Measurements from ENCODE around the gene HIBCH. TPM values are rescaled to one million over a fixed set of nuclear protein-coding genes. Genes with fewer than 3 reads are reported as not detected.

HIBCH gene
- total RNA-seq, 1 donor from 2014 or later = 38.8 TPM

DNA sequence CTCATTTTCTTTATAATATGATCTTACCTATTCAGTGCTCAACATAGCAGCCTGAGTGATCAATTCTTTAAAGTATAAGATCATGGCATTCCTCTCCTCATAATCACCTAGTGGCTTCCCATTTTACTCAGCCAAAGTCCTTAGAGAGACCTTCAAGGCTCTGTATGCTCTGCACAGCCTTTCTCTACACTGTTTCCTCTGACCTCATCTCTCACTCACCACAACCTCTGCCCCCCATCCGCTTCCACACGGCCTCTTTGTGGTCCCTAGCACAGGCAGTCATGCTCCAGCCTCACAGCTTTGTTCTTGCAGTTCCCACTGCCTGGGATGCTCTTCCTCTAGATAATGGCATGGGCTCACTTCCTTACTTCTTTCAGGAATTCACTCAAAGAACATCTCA, 109.2 kb downstream of the HIBCH start:
- no peaks in the 10 kb centered on the region for H3K9me3 ChIP-seq (ENCODE audit: low read depth)
- peaks cover 21% of the 10 kb centered on the region for H3K4me1 ChIP-seq
- no peaks in the 10 kb centered on the region for H4K20me1 ChIP-seq (ENCODE audit: low read depth)
- Mint-ChIP-seq H3K36me3 (no peaks in the 10 kb centered on the region), H3K9me3 (no peaks in the 10 kb centered on the region), H3K4me3 (no peak overlapping the region), H3K27ac (no peak overlapping the region), H3K27me3 (ENCODE audit: insufficient read depth, low read depth) (no peaks in the 10 kb centered on the region), H3K4me1 (peaks cover 15% of the 10 kb centered on the region)
- no peak for TF ChIP-seq EZH2phosphoT487 (IDR thresholded peaks at IDR 0.05)
- TF ChIP-seq, protein P1, sequence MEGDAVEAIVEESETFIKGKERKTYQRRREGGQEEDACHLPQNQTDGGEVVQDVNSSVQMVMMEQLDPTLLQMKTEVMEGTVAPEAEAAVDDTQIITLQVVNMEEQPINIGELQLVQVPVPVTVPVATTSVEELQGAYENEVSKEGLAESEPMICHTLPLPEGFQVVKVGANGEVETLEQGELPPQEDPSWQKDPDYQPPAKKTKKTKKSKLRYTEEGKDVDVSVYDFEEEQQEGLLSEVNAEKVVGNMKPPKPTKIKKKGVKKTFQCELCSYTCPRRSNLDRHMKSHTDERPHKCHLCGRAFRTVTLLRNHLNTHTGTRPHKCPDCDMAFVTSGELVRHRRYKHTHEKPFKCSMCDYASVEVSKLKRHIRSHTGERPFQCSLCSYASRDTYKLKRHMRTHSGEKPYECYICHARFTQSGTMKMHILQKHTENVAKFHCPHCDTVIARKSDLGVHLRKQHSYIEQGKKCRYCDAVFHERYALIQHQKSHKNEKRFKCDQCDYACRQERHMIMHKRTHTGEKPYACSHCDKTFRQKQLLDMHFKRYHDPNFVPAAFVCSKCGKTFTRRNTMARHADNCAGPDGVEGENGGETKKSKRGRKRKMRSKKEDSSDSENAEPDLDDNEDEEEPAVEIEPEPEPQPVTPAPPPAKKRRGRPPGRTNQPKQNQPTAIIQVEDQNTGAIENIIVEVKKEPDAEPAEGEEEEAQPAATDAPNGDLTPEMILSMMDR (IDR thresholded peaks at IDR 0.05) = no peak
- TF ChIP-seq EZH2 (IDR thresholded peaks at IDR 0.05) = no peak
- H3F3A ChIP-seq (ENCODE audit: low read depth) = peaks cover 15% of the 10 kb centered on the region
- peaks cover 6% of the 10 kb centered on the region for H3K36me3 ChIP-seq
- no peak overlapping the region for H2AFZ ChIP-seq (replicated peaks)
- no peak for DNase-seq (ENCODE audit: low spot score)
- no peak overlapping the region for H3K27ac ChIP-seq
- H3K4me2 ChIP-seq = no peak overlapping the region
- no peaks in the 10 kb centered on the region for H3K79me2 ChIP-seq (ENCODE audit: low read depth)
- no peaks in the 10 kb centered on the region for H3K27me3 ChIP-seq
- H3K4me3 ChIP-seq = no peak overlapping the region
- H3K9ac ChIP-seq = no peak overlapping the region

DNA sequence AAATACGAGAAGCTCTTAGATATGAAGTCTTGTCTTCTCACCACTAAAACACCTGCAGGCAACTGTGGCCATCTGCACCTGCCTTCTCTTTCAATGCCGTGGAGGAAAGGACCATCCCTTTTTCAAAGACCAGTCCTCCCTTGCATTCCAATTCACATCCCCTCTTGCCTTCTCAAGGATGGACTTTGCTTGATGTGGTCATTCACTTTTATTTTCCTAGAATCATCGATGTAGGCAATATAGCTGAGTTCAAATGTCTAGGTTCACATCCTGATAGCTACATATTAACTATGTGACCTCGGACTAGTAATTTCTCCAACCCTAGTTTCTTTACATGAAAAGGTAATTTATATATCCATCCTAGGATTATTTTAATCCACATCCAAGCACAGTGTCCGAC, 110.1 kb downstream of the HIBCH start:
- Mint-ChIP-seq H3K4me1 (peaks cover 6% of the 10 kb centered on the region), H3K9me3 (no peaks in the 10 kb centered on the region)

DNA sequence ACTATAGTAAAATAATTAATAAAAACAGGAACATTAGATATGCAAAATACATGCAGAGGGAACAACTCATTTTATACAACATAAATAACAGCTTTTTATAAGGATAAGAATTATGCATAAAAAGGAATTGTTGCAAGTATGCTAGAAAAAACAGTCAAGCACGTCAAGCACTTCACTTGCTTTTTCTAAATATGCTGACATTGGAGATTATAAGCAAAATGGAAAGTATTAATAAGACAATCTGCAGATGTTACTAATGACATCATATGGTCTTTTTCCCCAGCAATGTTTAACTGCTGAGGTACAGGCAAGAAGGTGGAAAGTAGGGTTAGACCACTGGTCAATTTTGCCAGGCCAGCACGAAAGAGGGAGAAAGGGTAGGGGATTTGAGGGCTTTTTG, 111.7 kb downstream of the HIBCH start:
- no peak overlapping the region for H3K4me2 ChIP-seq
- DNase-seq (ENCODE audit: low spot score) = no peak
- H3K4me3 ChIP-seq = no peak overlapping the region
- Mint-ChIP-seq H3K27me3 (ENCODE audit: insufficient read depth, low read depth) (no peaks in the 10 kb centered on the region), H3K4me3 (no peak overlapping the region), H3K27ac (no peak overlapping the region), H3K9me3 (no peaks in the 10 kb centered on the region), H3K4me1 (no peaks in the 10 kb centered on the region), H3K36me3 (no peaks in the 10 kb centered on the region)
- H3K27ac ChIP-seq = no peak overlapping the region
- no peaks in the 10 kb centered on the region for H3F3A ChIP-seq (ENCODE audit: low read depth)
- H3K36me3 ChIP-seq = peaks cover 6% of the 10 kb centered on the region
- TF ChIP-seq EZH2 (IDR thresholded peaks at IDR 0.05) (no peak), EZH2phosphoT487 (IDR thresholded peaks at IDR 0.05) (no peak)
- TF ChIP-seq, protein P1 (IDR thresholded peaks at IDR 0.05) = no peak
- H3K79me2 ChIP-seq (ENCODE audit: low read depth) = no peaks in the 10 kb centered on the region
- H3K27me3 ChIP-seq = no peaks in the 10 kb centered on the region
- H4K20me1 ChIP-seq (ENCODE audit: low read depth) = no peaks in the 10 kb centered on the region
- H3K9ac ChIP-seq = no peak overlapping the region
- no peaks in the 10 kb centered on the region for H3K4me1 ChIP-seq
- H2AFZ ChIP-seq (replicated peaks) = no peak overlapping the region
- no peaks in the 10 kb centered on the region for H3K9me3 ChIP-seq (ENCODE audit: low read depth)

More for the DNA sequence above, 110.1 kb downstream of the HIBCH start:
- H3K4me3 Mint-ChIP-seq = no peak overlapping the region
- Histone ChIP-seq H2AFZ (replicated peaks) (no peak overlapping the region), H4K20me1 (ENCODE audit: low read depth) (no peaks in the 10 kb centered on the region), H3K27ac (no peak overlapping the region), H3K9me3 (ENCODE audit: low read depth) (no peaks in the 10 kb centered on the region), H3K79me2 (ENCODE audit: low read depth) (no peaks in the 10 kb centered on the region), H3K27me3 (no peaks in the 10 kb centered on the region), H3F3A (ENCODE audit: low read depth) (peaks cover 6% of the 10 kb centered on the region), H3K36me3 (peaks cover 6% of the 10 kb centered on the region), H3K4me1 (peaks cover 11% of the 10 kb centered on the region), H3K4me3 (no peak overlapping the region), H3K9ac (no peak overlapping the region), H3K4me2 (no peak overlapping the region)
- H3K27ac Mint-ChIP-seq = no peak overlapping the region
- no peak for DNase-seq (ENCODE audit: low spot score)
- TF ChIP-seq EZH2phosphoT487 (IDR thresholded peaks at IDR 0.05) (no peak), EZH2 (IDR thresholded peaks at IDR 0.05) (no peak)
- TF ChIP-seq, protein P1 (IDR thresholded peaks at IDR 0.05) = no peak
- H3K36me3 Mint-ChIP-seq = no peaks in the 10 kb centered on the region
- H3K27me3 Mint-ChIP-seq (ENCODE audit: insufficient read depth, low read depth) = no peaks in the 10 kb centered on the region
